ENCODE measurements around the gene SPANXC.
"Not testable (repeated sequence)": the region's sequence is repeated elsewhere in the genome, so short reads cannot be mapped to it uniquely, and the experiment has no call there.

Gene SPANXC

GRCh38 chrX:141242417-141242816 is at the start of gene SPANXC:
SPANXC (minus strand) TSS chrX:141242517; CDS start chrX:141242457, 60 bp downstream.
- H3K4me3 ChIP-seq (ENCODE audit: low read length); DNase-seq (ENCODE audit: low read depth): not testable (repeated sequence)

GRCh38 chrX:141279476-141279875 is 37.2 kb upstream of the SPANXC start:
- TF ChIP-seq, protein P1, sequence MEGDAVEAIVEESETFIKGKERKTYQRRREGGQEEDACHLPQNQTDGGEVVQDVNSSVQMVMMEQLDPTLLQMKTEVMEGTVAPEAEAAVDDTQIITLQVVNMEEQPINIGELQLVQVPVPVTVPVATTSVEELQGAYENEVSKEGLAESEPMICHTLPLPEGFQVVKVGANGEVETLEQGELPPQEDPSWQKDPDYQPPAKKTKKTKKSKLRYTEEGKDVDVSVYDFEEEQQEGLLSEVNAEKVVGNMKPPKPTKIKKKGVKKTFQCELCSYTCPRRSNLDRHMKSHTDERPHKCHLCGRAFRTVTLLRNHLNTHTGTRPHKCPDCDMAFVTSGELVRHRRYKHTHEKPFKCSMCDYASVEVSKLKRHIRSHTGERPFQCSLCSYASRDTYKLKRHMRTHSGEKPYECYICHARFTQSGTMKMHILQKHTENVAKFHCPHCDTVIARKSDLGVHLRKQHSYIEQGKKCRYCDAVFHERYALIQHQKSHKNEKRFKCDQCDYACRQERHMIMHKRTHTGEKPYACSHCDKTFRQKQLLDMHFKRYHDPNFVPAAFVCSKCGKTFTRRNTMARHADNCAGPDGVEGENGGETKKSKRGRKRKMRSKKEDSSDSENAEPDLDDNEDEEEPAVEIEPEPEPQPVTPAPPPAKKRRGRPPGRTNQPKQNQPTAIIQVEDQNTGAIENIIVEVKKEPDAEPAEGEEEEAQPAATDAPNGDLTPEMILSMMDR (conservative IDR thresholded peaks at IDR 0.05; ENCODE audit: low read depth, low read length), result no peak
- no peak overlapping the region for H3K4me3 ChIP-seq (ENCODE audit: low read length)
- peak; percentile 19 for DNase-seq (ENCODE audit: low read depth)

- H3K4me3 ChIP-seq (ENCODE audit: low read length), result no peak overlapping the region
- TF ChIP-seq, protein P1 (conservative IDR thresholded peaks at IDR 0.05; ENCODE audit: low read depth, low read length), result peak; percentile 74
- DNase-seq (ENCODE audit: low read depth), result no peak
Observed at GRCh38 chrX:141278306-141278705, 36.0 kb upstream of the SPANXC start.

DNA sequence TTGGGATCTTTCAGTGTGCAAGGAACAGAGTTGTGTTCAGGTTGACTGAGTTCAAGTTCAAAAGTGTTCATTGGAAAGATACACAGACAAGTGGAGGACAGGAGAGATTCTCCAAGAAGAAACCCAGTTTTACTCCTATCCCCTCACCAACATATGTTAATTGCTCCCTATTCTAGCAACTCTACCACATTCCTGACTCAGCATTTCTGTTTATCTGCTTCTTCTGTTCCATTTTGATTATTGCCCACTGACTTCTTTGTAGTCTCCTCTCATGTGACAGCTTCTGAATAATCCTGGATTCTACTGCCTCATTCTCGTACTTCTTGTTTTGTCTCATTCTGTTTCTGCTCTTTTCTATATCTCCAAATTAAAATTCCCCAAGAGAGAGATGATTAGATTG is 15.8 kb upstream of the SPANXC start:
- no peak overlapping the region for H3K4me3 ChIP-seq (ENCODE audit: low read length)
- DNase-seq (ENCODE audit: low read depth), result no peak
- TF ChIP-seq, protein P1 (conservative IDR thresholded peaks at IDR 0.05; ENCODE audit: low read depth, low read length), result no peak

DNA sequence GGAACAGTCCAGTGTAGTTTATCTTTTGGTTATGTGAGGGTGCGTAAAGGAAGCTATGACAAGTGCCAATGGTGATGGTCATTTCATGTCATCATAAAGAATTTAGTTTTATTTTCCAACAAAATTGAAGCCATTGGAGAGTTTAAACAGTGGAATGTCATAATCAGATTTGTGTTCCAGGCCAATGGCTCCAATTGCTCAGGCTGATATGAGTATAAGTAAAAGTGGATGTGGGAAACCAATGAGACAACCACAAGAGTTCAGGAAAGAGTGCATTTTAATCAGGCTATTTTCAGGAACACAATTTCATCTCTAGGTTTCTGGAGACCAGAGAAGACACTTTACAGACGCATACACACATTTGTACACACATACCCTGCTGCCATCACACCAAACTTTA is 20.7 kb downstream of the SPANXC start:
- TF ChIP-seq, protein P1 (conservative IDR thresholded peaks at IDR 0.05; ENCODE audit: low read depth, low read length), result no peak
- H3K4me3 ChIP-seq (ENCODE audit: low read length), result no peak overlapping the region
- no peak for DNase-seq (ENCODE audit: low read depth)

DNA sequence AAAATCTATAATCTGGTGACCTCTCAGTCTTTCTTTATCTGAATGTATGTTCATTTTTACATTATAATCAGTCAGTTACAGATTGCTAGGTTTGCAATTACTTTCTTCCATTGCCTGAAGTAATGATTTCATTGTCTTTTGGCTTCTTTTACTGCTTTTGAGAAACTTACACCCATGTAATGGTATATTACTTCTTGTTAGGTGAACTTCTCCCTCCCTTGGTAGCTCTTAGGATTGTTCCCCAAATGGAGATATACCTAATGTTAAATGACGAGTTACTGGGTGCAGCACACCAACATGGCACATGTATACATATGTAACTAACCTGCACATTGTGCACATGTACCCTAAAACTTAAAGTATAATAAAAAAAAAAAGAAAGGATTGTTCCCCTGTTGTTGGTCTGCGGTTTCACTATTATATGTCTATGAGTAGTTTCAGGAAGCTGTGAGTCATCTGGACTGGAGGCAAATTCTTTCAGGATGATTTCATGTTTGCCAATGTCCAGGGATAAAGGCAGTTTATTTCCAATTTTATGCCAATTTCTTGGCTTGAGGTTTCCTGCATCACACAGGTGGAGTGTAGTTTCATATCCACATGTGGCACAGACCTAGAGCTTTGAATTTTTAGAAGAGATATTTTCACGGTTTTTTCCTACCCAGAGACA is 21.8 kb downstream of the SPANXC start:
- DNase-seq (ENCODE audit: low read depth), result peak; percentile 36
- H3K4me3 ChIP-seq (ENCODE audit: low read length), result no peak overlapping the region
- TF ChIP-seq, protein P1 (conservative IDR thresholded peaks at IDR 0.05; ENCODE audit: low read depth, low read length), result no peak

DNA sequence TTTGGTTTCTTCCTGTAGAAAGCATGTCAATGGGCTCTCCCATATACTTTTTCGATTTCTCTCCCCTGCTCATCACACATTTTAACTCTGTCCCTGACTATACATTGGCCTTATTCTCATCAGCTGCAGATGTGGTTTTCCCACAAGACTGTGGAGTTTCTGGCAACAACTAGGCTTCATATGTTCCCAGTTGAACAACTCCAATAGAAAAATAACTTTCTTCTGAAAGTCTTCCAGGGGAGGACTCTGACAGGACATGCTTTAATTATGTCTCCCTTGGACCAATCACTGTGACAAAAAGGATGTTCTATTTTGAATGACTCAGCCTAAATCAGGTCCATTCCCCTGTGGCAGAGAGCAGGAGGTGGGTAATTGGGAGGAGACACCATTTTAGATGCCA is 28.1 kb downstream of the SPANXC start:
- TF ChIP-seq, protein P1 (conservative IDR thresholded peaks at IDR 0.05; ENCODE audit: low read depth, low read length), result no peak
- no peak for DNase-seq (ENCODE audit: low read depth)
- H3K4me3 ChIP-seq (ENCODE audit: low read length), result no peak overlapping the region
